Osteocyte (in vitro differentiated cells): ENCODE results near the gene CDH11. TPM values are rescaled to one million over a fixed set of nuclear protein-coding genes. Genes with fewer than 3 reads are reported as not detected.

Experiments
- DNase-seq: peaks from one replicate; pipeline ENCODE4 v3.0.0; 2021; ENCODE audit warnings: mixed read lengths; ENCODE audit not compliant: unreplicated experiment; ENCODE audit errors: extremely low spot score
- H3K27ac Mint-ChIP-seq: one replicate; pipeline ENCODE4 v1.8.0; 2021; ENCODE audit warnings: mild to moderate bottlenecking, mixed read lengths; ENCODE audit not compliant: unreplicated experiment
- H3K27me3 Mint-ChIP-seq: one replicate; pipeline ENCODE4 v1.8.0; 2021; ENCODE audit warnings: mixed read lengths; ENCODE audit not compliant: unreplicated experiment
- H3K36me3 Mint-ChIP-seq: one replicate; pipeline ENCODE4 v1.8.0; 2021; ENCODE audit warnings: mixed read lengths; ENCODE audit not compliant: unreplicated experiment
- H3K4me1 Mint-ChIP-seq: one replicate; pipeline ENCODE4 v1.8.0; 2021; ENCODE audit warnings: mixed read lengths; ENCODE audit not compliant: unreplicated experiment
- H3K4me3 Mint-ChIP-seq: one replicate; pipeline ENCODE4 v1.8.0; 2021; ENCODE audit warnings: mild to moderate bottlenecking, moderate library complexity, mixed read lengths; ENCODE audit not compliant: unreplicated experiment
- H3K9me3 Mint-ChIP-seq: one replicate; pipeline ENCODE4 v1.8.0; 2021; ENCODE audit warnings: mixed read lengths; ENCODE audit not compliant: unreplicated experiment
- CTCF ChIP-seq: fragments of 200-600 bp; sonication (generic); IDR thresholded peaks from 2 replicates; pipeline ENCODE4 v1.5.0; 2021; ENCODE audit warnings: antibody characterized with exemption, mild to moderate bottlenecking, moderate library complexity
- total RNA-seq: library from RNA; stranded (reverse); gene quantifications from 2 replicates; pipeline ENCODE4 v1.2.1, GENCODE V29; 2021

CDH11 gene
- total RNA-seq, 1 donor from 2014 or later = 560 TPM

DNA sequence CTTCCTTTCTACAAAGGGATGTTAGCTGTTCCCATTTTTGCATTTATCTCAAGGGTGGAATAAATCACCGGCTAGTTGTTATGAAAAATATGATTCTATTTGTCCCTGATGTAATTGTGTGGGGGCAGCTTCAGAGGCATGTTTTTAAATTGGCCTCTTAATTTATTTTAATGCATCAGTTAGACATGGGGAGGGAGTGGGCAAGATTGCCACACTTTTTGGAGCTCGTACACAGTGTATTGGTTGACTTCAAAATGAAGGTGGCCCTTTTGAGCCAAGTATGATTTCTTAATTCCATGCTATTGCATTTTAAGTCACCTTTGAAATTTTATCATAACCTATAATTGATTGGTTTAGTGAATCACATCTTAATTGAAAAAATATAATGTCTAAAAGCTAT lies 223.7 kb downstream of the CDH11 start:
- Mint-ChIP-seq H3K36me3 (no peaks in the 10 kb centered on the region), H3K9me3 (no peaks in the 10 kb centered on the region), H3K4me1 (peaks cover 63% of the 10 kb centered on the region), H3K27ac (no peak overlapping the region), H3K4me3 (no peak overlapping the region), H3K27me3 (no peaks in the 10 kb centered on the region)
- no peak for DNase-seq
- TF ChIP-seq CTCF = no peak
